SK-N-SH (cell line): ENCODE results near the gene IL10RA. TPM values are rescaled to one million over a fixed set of nuclear protein-coding genes. Genes with fewer than 3 reads are reported as not detected.

Source experiments
- CTCF ChIA-PET: fragments of 300-600, 350-600 bp; formaldehyde crosslinking; extraction: SDS; loops from one replicate; lab custom pipeline; 2021; lab: Yijun Ruan, JAX
- POLR2A ChIA-PET: fragments of 350-600 bp; sonication (Branson Sonifier 250); formaldehyde crosslinking; extraction: SDS; loops from one replicate; lab custom pipeline; 2020; ENCODE audit warnings: antibody characterized with exemption, inconsistent platforms; lab: Yijun Ruan, JAX
- DNase-seq: peaks from one replicate; pipeline ENCODE4 v3.0.0; 2012
- H2AFZ ChIP-seq: fragments of 200-600 bp; sonication (generic); 2 replicates; pipeline ENCODE4 v1.8.1; 2016; ENCODE audit warnings: antibody characterized with exemption, mild to moderate bottlenecking, low read depth
- H3F3A ChIP-seq: fragments of 200-600 bp; sonication (generic); replicated peaks from 2 replicates; pipeline ENCODE3; 2016; ENCODE audit warnings: antibody characterized with exemption, mild to moderate bottlenecking; ENCODE audit not compliant: insufficient read depth
- H3K27ac ChIP-seq, 2 experiments: fragments of 200-500 bp in 1 of 2; fragments of 200-600 bp in 1 of 2; sonication (Bioruptor generic) in 1 of 2; sonication (generic), shearing (Covaris generic) in 1 of 2; 2 replicates each; pipeline versions ENCODE4 v1.5.1 to v1.6.1; 2014 to 2016; ENCODE audit warnings: low read depth in 2 of 2, inconsistent platforms in 1 of 2, low read length in 1 of 2, mild to moderate bottlenecking in 1 of 2, mixed read lengths in 1 of 2
- H3K27me3 ChIP-seq: fragments of 200-600 bp; sonication (generic), shearing (Covaris generic); 2 replicates; pipeline ENCODE4 v1.6.1; 2016; ENCODE audit warnings: mixed run types; ENCODE audit not compliant: insufficient read depth
- H3K36me3 ChIP-seq, 2 experiments: fragments of 200-500 bp in 1 of 2; fragments of 200-600 bp in 1 of 2; sonication (Bioruptor generic) in 1 of 2; sonication (generic) in 1 of 2; replicated peaks in 1 of 2; 2 replicates each; pipeline versions ENCODE3 to v1.5.1; 2014 to 2016; ENCODE audit warnings: low read length in 1 of 2, mild to moderate bottlenecking in 1 of 2; ENCODE audit not compliant: insufficient read depth in 2 of 2, control insufficient read depth in 1 of 2
- H3K4me1 ChIP-seq, 2 experiments: fragments of 200-500 bp in 1 of 2; fragments of 200-600 bp in 1 of 2; sonication (Bioruptor generic) in 1 of 2; sonication (generic), shearing (Covaris generic) in 1 of 2; 2 replicates each; pipeline versions ENCODE4 v1.5.1 to v1.6.1; 2014 to 2016; ENCODE audit warnings: low read depth in 1 of 2, low read length in 1 of 2, mixed run types in 1 of 2; ENCODE audit not compliant: insufficient read depth in 2 of 2, control insufficient read depth in 1 of 2
- H3K4me2 ChIP-seq: fragments of 200-600 bp; sonication (generic), shearing (Covaris generic); 2 replicates; pipeline ENCODE4 v1.6.1; 2017; ENCODE audit warnings: mixed run types
- H3K4me3 ChIP-seq, 2 experiments: fragments of 200-500 bp in 1 of 2; fragments of 200-600 bp in 1 of 2; sonication (Bioruptor generic) in 1 of 2; sonication (generic), shearing (Covaris generic) in 1 of 2; 2 replicates each; pipeline versions ENCODE4 v1.5.1 to v1.8.1; 2014 to 2016; ENCODE audit warnings: low read depth in 2 of 2, inconsistent platforms in 1 of 2, low read length in 1 of 2, mild to moderate bottlenecking in 1 of 2, mixed read lengths in 1 of 2, moderate library complexity in 1 of 2
- H3K79me2 ChIP-seq: fragments of 200-600 bp; sonication (generic); 2 replicates; pipeline ENCODE4 v1.8.1; 2017; ENCODE audit warnings: mild to moderate bottlenecking; ENCODE audit not compliant: insufficient read depth
- H3K9ac ChIP-seq: fragments of 200-600 bp; sonication (generic); 2 replicates; pipeline ENCODE4 v1.6.1; 2017; ENCODE audit warnings: mixed run types
- H3K9me2 ChIP-seq: fragments of 200-600 bp; sonication (generic); 2 replicates; pipeline ENCODE4 v1.6.1; 2017; ENCODE audit warnings: mixed run types
- H3K9me3 ChIP-seq: fragments of 200-600 bp; sonication (generic); 2 replicates; pipeline ENCODE4 v1.6.1; 2017; ENCODE audit warnings: mixed run types, mild to moderate bottlenecking, moderate library complexity
- H4K20me1 ChIP-seq: fragments of 200-600 bp; sonication (generic); 2 replicates; pipeline ENCODE4 v1.6.1; 2017; ENCODE audit warnings: mild to moderate bottlenecking, mixed run types; ENCODE audit not compliant: insufficient read depth
- CHD2 ChIP-seq: fragments of 150-350 bp; IDR thresholded peaks from 2 replicates; pipeline ENCODE4 v1.6.1; 2018; ENCODE audit warnings: low read length; ENCODE audit not compliant: partially characterized antibody
- EZH2phosphoT487 ChIP-seq: fragments of 200-600 bp; sonication (generic); IDR thresholded peaks from 2 replicates; pipeline ENCODE4 v1.6.1; 2017; ENCODE audit warnings: low read depth, mixed run types, mild to moderate bottlenecking, antibody characterized with exemption, moderate library complexity, borderline replicate concordance
- GABPA ChIP-seq: IDR thresholded peaks from 2 replicates; pipeline ENCODE4 v1.4.0; 2012; ENCODE audit warnings: low read depth, mild to moderate bottlenecking
- MXI1 ChIP-seq: IDR thresholded peaks from 2 replicates; pipeline ENCODE4 v1.6.1; 2012; ENCODE audit warnings: mild to moderate bottlenecking, low read depth, low read length, improper control_type of control experiment
- NFIC ChIP-seq: IDR thresholded peaks from 2 replicates; pipeline ENCODE4 v1.4.0; 2012; ENCODE audit warnings: borderline replicate concordance
- RFX5 ChIP-seq: IDR thresholded peaks from 2 replicates; pipeline ENCODE4 v1.6.1; 2012; ENCODE audit warnings: mild to moderate bottlenecking, improper control_type of control experiment, low read length
- RXRA ChIP-seq: IDR thresholded peaks from 2 replicates; pipeline ENCODE4 v1.4.0; 2012; ENCODE audit warnings: low read depth, mild to moderate bottlenecking, borderline replicate concordance
- SIN3A ChIP-seq: IDR thresholded peaks from 2 replicates; pipeline ENCODE4 v1.6.1; 2012; ENCODE audit warnings: low read depth, mild to moderate bottlenecking, low read length, moderate library complexity, borderline replicate concordance
- TCF12 ChIP-seq: IDR thresholded peaks from 2 replicates; pipeline ENCODE4 v1.4.0; 2012
- TEAD4 ChIP-seq: IDR thresholded peaks from 2 replicates; pipeline ENCODE4 v1.4.0; 2012; ENCODE audit warnings: mild to moderate bottlenecking, borderline replicate concordance; ENCODE audit not compliant: insufficient read depth
- WGBS: methylation state at CpG from one replicate; pipeline ENCODE4 v1.1.6; 2017; ENCODE audit warnings: low lambda C conversion rate; 5-methylcytosine and 5-hydroxymethylcytosine counted together
- polyA plus RNA-seq, 3 experiments: library from polyadenylated mRNA; depleted of rRNA; stranded (reverse); fragments of >200 nt; gene quantifications; 2 replicates each; pipeline ENCODE4 v1.2.3, GENCODE V29; 2012
- TF ChIP-seq, protein P1 (sequence below): IDR thresholded peaks from 2 replicates; pipeline ENCODE4 v1.4.0; 2012; ENCODE audit warnings: low read depth
- TF ChIP-seq, protein P2 (sequence below): IDR thresholded peaks from 2 replicates; pipeline ENCODE4 v1.6.1; 2012; ENCODE audit warnings: mild to moderate bottlenecking, low read depth, low read length, moderate library complexity
- TF ChIP-seq, protein P3 (sequence below): IDR thresholded peaks from 2 replicates; pipeline ENCODE4; 2012

The IL10RA gene
- polyA plus RNA-seq, 1 of the 3 experiments (the other 2 are of a cell fraction) = not detected

DNA sequence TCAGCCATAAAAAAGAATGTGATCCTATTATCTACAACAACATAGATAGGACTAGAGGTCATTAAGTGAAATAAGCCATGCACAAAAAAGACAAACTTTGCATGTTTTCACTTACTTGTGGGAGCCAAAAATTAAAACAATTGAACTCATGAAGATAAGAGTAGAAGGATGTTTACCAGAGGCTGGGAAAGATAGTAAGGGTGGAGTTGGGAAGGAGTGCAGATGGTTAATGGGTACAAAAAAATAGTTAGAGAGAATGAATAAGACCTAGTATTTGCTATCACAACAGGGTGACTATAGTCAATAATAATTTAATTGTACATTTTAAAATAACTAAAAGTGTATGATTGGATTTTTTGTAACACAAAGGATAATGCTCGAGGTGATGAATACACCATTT lies 27.2 kb upstream of the IL10RA start:
- H3K27me3 ChIP-seq = no peaks in the 10 kb centered on the region
- TF ChIP-seq NFIC (no peak), TCF12 (no peak), RXRA (no peak), MXI1 (no peak), CHD2 (no peak), GABPA (no peak)
- TF ChIP-seq, protein P1, sequence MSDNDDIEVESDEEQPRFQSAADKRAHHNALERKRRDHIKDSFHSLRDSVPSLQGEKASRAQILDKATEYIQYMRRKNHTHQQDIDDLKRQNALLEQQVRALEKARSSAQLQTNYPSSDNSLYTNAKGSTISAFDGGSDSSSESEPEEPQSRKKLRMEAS = no peak
- TF ChIP-seq, protein P2, sequence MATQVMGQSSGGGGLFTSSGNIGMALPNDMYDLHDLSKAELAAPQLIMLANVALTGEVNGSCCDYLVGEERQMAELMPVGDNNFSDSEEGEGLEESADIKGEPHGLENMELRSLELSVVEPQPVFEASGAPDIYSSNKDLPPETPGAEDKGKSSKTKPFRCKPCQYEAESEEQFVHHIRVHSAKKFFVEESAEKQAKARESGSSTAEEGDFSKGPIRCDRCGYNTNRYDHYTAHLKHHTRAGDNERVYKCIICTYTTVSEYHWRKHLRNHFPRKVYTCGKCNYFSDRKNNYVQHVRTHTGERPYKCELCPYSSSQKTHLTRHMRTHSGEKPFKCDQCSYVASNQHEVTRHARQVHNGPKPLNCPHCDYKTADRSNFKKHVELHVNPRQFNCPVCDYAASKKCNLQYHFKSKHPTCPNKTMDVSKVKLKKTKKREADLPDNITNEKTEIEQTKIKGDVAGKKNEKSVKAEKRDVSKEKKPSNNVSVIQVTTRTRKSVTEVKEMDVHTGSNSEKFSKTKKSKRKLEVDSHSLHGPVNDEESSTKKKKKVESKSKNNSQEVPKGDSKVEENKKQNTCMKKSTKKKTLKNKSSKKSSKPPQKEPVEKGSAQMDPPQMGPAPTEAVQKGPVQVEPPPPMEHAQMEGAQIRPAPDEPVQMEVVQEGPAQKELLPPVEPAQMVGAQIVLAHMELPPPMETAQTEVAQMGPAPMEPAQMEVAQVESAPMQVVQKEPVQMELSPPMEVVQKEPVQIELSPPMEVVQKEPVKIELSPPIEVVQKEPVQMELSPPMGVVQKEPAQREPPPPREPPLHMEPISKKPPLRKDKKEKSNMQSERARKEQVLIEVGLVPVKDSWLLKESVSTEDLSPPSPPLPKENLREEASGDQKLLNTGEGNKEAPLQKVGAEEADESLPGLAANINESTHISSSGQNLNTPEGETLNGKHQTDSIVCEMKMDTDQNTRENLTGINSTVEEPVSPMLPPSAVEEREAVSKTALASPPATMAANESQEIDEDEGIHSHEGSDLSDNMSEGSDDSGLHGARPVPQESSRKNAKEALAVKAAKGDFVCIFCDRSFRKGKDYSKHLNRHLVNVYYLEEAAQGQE = no peak
- TF ChIP-seq, protein P3, sequence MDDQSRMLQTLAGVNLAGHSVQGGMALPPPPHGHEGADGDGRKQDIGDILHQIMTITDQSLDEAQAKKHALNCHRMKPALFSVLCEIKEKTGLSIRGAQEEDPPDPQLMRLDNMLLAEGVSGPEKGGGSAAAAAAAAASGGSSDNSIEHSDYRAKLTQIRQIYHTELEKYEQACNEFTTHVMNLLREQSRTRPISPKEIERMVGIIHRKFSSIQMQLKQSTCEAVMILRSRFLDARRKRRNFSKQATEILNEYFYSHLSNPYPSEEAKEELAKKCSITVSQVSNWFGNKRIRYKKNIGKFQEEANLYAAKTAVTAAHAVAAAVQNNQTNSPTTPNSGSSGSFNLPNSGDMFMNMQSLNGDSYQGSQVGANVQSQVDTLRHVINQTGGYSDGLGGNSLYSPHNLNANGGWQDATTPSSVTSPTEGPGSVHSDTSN = no peak
- H3K27ac ChIP-seq = no peak overlapping the region
- H3F3A ChIP-seq = no peaks in the 10 kb centered on the region
- no peaks in the 10 kb centered on the region for H3K4me1 ChIP-seq
- H3K36me3 ChIP-seq = no peaks in the 10 kb centered on the region
- no peaks in the 10 kb centered on the region for H3K9me3 ChIP-seq
- no peak overlapping the region for H3K9ac ChIP-seq
- ChIA-PET CTCF (no interaction called here), POLR2A (no interaction called here)
- no peak overlapping the region for H3K4me3 ChIP-seq
- no peak for DNase-seq
- WGBS = 20% methylated on average over 1 of the region's 1 CpG
- no peaks in the 10 kb centered on the region for H4K20me1 ChIP-seq
- H3K9me2 ChIP-seq = no peaks in the 10 kb centered on the region
- no peak overlapping the region for H3K4me2 ChIP-seq
- H2AFZ ChIP-seq = no peak overlapping the region
- H3K79me2 ChIP-seq = no peaks in the 10 kb centered on the region

DNA sequence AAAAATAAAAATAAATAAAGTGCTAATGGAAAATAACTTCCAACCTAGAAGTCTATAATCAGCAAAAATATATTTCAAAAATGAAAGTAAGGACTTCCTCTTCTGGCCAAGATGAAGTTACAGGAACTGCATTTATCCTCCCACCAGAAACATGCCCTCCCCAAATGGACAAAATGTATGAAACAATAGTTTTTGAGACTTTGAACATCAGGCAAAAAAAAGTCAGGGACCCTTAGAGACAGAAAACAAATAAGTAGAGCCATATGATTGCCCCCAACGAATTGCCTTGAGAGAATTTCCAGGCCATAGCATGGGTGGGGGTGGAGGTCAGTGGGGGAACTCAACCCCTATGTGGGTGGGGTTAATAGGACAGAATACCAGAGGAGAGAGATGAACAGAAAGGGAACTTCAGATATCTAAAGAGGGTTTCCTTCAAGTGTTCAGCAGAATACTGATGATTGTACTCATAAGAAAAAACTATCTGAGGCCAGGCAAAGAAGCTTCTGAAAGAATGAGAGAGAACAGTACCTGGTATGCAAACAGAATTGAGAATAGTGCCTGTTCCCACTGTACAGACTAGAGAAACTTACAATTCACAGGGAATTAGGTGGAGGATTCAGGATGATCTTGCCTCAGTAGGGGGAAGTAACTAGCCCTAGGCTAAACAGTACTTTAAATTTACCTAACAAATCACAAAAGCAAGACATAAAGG lies 26.6 kb upstream of the IL10RA start:
- Histone ChIP-seq H3K36me3 (no peaks in the 10 kb centered on the region), H4K20me1 (no peaks in the 10 kb centered on the region), H3K9me3 (no peaks in the 10 kb centered on the region), H3K4me1 (no peaks in the 10 kb centered on the region), H3K79me2 (no peaks in the 10 kb centered on the region), H3K27me3 (no peaks in the 10 kb centered on the region), H3K4me2 (no peak overlapping the region), H3K9ac (no peak overlapping the region), H3K27ac (no peak overlapping the region), H2AFZ (no peak overlapping the region), H3K4me3 (no peak overlapping the region), H3K9me2 (no peaks in the 10 kb centered on the region), H3F3A (no peaks in the 10 kb centered on the region)
- ChIA-PET POLR2A (no interaction called here), CTCF (interaction anchor here (1.4 to 2.2 kb wide), 2 partner anchors 13 to 115 kb away, joined by 3 to 18 read pairs; no protein-coding TSS in a partner anchor)
- no peak for DNase-seq
- 9% methylated on average over 1 of the region's 1 CpG for WGBS
- TF ChIP-seq RFX5 (no peak), SIN3A (no peak), EZH2phosphoT487 (no peak), TEAD4 (no peak)
- TF ChIP-seq, protein P2 = no peak
